ENCODE results near the gene MED25.
A peak's percentile ranks its signal among the peaks of the same experiment; 100 is the strongest.

MED25 gene

DNA sequence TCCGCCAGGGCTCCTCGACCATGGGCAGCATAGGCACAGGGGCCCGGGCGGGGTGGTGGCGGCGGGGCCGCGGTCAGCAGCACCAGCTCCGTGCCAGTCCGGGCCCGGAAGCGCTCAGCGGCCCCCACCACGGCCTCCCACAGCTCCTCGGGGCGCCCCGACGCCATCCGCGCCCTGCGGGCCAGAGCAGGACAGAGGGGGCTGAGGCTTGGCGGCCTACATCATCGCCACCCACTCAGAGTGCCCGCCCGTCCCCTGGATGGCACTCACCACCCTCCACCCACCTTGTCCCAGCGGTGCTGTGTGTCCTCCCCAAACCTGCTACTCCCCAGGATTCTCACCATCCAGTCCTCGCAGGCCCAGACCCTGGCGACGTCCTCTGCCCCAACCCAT, 55.0 kb downstream of the MED25 start:
- DNase-seq (ENCODE audit: insufficient read length, low spot score) (no peak), FAIRE-seq (no peak)
- no peak for TF ChIP-seq POU2F2 (IDR thresholded peaks at IDR 0.05; ENCODE audit: low read depth, low read length)
- no peak for TF ChIP-seq SPI1 (IDR thresholded peaks at IDR 0.05; ENCODE audit: low read depth, low read length)
- no peak for TF ChIP-seq TAF1 (IDR thresholded peaks at IDR 0.05; ENCODE audit: low read depth, low read length)
- TF ChIP-seq POLR2AphosphoS5 (IDR thresholded peaks at IDR 0.05; ENCODE audit: low read depth, low read length), result no peak
- no peak for TF ChIP-seq PAX5 (IDR thresholded peaks at IDR 0.05; ENCODE audit: insufficient read depth, low read length, severe bottlenecking)
- TF ChIP-seq POLR2A (IDR thresholded peaks at IDR 0.05; ENCODE audit: low read depth, low read length), result no peak

DNA sequence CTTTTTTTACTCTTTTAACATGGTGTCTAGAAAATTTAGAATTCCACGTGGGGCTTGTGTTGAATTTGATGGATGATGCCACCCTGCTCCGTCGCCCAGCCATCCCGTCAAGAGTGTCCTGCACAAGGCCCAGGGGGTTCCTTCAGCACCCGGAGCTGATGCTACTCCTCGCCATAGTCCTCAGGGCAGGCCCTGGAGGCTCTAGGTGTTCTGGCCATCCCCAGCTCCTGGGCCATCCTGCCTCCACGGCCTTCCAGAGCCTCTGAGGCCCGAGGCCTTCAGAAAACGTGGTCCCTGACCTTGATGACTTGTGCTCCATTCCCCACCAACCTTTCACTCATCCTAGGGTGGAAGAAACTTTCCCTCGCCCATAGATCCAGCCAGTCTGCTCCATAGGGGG, 55.7 kb downstream of the MED25 start:
- FAIRE-seq, result no peak
- no peak for DNase-seq (ENCODE audit: insufficient read length, low spot score)
- no peak for TF ChIP-seq POLR2A (IDR thresholded peaks at IDR 0.05; ENCODE audit: low read depth, low read length)
- TF ChIP-seq POU2F2 (IDR thresholded peaks at IDR 0.05; ENCODE audit: low read depth, low read length), result no peak
- TF ChIP-seq TAF1 (IDR thresholded peaks at IDR 0.05; ENCODE audit: low read depth, low read length), result no peak
- TF ChIP-seq PAX5 (IDR thresholded peaks at IDR 0.05; ENCODE audit: insufficient read depth, low read length, severe bottlenecking), result no peak

DNA sequence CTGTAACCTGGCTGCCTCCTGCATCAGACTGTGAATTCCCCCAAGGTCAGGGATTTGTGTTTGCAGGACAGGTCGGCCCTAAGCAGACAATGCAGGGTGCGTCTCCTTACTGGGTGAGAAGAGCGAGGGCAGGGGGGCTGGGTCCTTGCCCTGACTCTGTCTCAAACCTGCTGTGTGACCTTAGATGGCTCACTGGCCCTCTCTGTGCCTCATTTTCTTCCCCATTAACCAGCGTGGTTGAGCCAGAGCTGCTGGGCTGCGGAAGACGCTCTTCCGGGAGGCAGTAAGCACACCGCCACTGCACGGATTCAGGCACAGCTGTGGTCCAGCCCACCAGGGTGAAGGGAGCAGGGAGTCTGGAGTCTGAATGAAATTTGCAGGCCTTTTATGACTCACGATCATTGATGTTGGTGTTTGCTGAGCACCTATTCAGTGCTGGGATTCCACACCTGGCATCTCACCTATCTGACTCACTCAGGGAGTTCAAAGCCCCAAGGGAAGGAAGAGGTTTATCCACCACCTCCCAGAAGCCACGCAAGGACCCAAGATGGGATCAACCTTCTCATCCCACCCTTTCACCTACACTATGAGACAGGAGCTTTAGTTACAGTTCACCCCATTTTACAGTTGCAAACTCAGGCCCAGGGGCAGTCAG, 56.5 kb downstream of the MED25 start:
- DNase-seq (ENCODE audit: insufficient read length, low spot score), result no peak

DNA sequence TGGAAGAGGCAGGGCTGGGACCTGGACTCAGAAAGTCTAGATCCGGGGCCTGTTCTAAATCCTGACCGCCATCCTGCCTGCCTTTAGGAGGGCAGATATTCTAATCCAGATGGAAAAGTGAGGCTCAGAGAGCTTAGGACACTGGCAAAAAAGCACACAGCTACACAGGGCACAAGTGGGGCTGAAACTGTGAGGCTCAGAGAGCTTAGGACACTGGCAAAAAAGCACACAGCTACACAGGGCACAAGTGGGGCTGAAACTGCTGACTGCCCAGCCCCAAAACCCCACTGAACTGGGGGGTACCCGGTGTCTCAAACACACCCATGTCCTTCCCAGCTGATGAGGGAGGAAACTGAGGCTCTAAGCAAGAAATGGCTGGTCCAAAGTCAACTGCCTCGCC, 57.1 kb downstream of the MED25 start:
- FAIRE-seq, result peak; percentile 5
- DNase-seq (ENCODE audit: insufficient read length, low spot score), result no peak
- TF ChIP-seq SPI1 (IDR thresholded peaks at IDR 0.05; ENCODE audit: low read depth, low read length) (no peak), POU2F2 (IDR thresholded peaks at IDR 0.05; ENCODE audit: low read depth, low read length) (no peak), TAF1 (IDR thresholded peaks at IDR 0.05; ENCODE audit: low read depth, low read length) (no peak), POLR2AphosphoS5 (IDR thresholded peaks at IDR 0.05; ENCODE audit: low read depth, low read length) (no peak), PAX5 (IDR thresholded peaks at IDR 0.05; ENCODE audit: insufficient read depth, low read length, severe bottlenecking) (no peak), POLR2A (IDR thresholded peaks at IDR 0.05; ENCODE audit: low read depth, low read length) (no peak)

More for the DNA sequence above, 56.5 kb downstream of the MED25 start:
- FAIRE-seq, result no peak
- no peak for TF ChIP-seq SPI1 (IDR thresholded peaks at IDR 0.05; ENCODE audit: low read depth, low read length)
- no peak for TF ChIP-seq POLR2A (IDR thresholded peaks at IDR 0.05; ENCODE audit: low read depth, low read length)
- no peak for TF ChIP-seq PAX5 (IDR thresholded peaks at IDR 0.05; ENCODE audit: insufficient read depth, low read length, severe bottlenecking)
- no peak for TF ChIP-seq TAF1 (IDR thresholded peaks at IDR 0.05; ENCODE audit: low read depth, low read length)
- no peak for TF ChIP-seq POU2F2 (IDR thresholded peaks at IDR 0.05; ENCODE audit: low read depth, low read length)
- no peak for TF ChIP-seq POLR2AphosphoS5 (IDR thresholded peaks at IDR 0.05; ENCODE audit: low read depth, low read length)

DNA sequence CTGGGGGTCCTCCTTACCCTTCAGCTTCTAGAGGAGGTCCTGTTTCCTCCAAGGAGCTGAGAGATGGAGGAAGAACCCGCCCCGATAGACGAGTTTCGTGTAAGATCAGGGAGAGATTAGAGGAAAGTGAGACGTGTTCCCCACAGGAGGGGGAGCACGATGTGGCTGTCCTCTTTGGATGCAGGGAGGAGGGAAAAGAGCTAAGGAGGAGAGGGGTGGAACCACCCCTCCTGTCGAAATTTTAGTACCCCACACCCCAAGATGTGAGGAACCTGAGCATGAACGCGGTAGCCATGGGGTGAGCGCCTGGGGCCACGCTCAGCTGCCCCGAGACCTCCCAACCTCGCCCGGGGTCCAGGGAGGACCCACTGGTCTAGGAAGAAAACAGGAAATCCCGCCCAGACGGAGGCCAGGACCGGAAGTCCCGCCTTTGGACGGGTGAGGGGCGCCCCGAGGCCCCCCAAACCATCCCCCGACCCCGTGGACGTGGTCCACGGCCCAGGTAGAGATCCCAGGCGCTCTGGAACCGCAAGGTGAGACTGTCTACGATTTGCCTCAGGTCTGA, 57.9 kb downstream of the MED25 start:
- no peak for FAIRE-seq
- TF ChIP-seq POLR2AphosphoS5 (IDR thresholded peaks at IDR 0.05; ENCODE audit: low read depth, low read length), result no peak; the same call in 1 of the 2 replicates
- TF ChIP-seq SPI1 (IDR thresholded peaks at IDR 0.05; ENCODE audit: low read depth, low read length), result peak; percentile 55
- no peak for TF ChIP-seq POU2F2 (IDR thresholded peaks at IDR 0.05; ENCODE audit: low read depth, low read length)
- TF ChIP-seq TAF1 (IDR thresholded peaks at IDR 0.05; ENCODE audit: low read depth, low read length), result no peak
- peak; percentile 2; the same call in 1 of the 2 replicates for TF ChIP-seq POLR2A (IDR thresholded peaks at IDR 0.05; ENCODE audit: low read depth, low read length)
- TF ChIP-seq PAX5 (IDR thresholded peaks at IDR 0.05; ENCODE audit: insufficient read depth, low read length, severe bottlenecking), result no peak
- DNase-seq (ENCODE audit: insufficient read length, low spot score), result no peak

DNA sequence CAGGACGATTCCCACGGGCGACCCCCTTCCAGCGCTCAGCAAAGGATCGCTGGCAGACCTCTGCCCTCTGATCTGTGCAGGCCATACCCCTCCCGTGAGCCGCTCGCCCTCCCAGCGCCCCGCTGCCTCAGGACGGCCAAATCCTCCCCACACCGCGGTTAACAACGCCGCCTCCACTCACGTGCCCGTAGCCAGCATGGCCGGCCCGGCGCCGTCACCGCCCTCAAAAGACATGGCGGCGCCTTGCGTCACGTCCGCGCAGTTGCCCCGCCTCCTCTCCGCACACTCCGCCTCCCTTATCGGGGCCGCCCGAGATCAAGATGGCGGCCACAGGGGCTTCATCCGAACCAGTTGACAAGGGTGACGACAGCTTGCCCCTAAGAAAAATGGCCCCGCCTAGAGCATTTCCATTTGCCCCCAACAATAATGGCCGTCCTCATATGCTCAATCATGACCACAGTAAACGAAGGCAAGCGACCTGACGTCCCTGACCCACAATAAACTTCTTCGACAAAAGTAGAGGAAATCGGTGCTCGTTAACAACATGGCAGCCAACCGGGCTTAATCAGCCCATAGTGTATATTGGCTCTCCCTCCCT, 58.4 kb downstream of the MED25 start:
- peak; percentile 66 for DNase-seq (ENCODE audit: insufficient read length, low spot score)

DNA sequence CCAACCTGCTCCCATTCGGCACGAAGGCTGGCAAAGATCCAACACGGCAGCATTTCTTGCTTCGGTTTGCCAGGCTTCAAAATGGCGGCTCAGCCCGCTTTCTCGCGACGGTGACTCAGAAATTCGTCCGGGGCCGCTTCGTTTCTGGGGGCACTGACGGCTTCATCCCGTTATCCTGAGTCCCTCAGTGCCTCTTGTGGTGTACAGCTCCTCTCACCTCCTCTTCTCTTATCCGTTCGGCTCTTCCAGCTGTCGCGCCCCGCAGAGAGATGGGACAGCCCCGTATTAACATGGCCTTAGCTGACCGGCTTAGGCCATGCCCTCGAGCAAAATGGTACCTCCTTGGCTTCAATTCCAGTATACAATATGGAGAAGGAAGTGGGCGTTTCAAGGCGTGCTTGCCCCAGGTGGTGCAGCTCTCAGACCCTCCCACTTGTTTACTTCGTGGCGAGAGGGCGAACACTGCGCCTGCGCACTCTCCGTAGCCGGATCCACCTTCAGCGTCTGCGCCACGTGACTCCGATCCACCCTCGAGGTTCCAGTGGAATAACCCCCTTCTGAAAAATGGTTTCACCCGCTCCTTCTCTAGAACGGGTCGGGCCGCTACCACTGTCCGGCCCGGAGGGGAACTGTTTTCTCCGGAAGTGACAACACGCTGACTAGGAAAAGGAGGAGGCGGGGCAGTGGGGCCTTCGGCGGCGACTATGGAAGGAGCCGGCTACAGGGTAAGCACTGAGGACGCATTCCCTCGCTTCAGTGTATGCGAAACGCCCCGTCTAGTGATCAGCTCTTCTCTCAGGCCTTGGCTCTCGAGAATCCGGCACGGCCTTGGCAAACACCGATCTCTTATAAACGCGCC, 59.2 kb downstream of the MED25 start, which contains the start of the genes AKT1S1 and TBC1D17:
TSS of gene AKT1S1 (minus strand) at position 336 of the 859 bp plus-strand sequence. CDS start 4,060 bp downstream, outside the sequence.
TSS of gene TBC1D17 (plus strand) at position 683 of the 859 bp plus-strand sequence. CDS start at position 705, 22 bp downstream.
- FAIRE-seq, result no peak
- TF ChIP-seq SPI1 (IDR thresholded peaks at IDR 0.05; ENCODE audit: low read depth, low read length) (peak; percentile 55), TAF1 (IDR thresholded peaks at IDR 0.05; ENCODE audit: low read depth, low read length) (peak; percentile 23; the same call in 1 of the 2 replicates), POU2F2 (IDR thresholded peaks at IDR 0.05; ENCODE audit: low read depth, low read length) (peak; percentile 23; the same call in 1 of the 2 replicates), POLR2A (IDR thresholded peaks at IDR 0.05; ENCODE audit: low read depth, low read length) (peak; percentile 54), PAX5 (IDR thresholded peaks at IDR 0.05; ENCODE audit: insufficient read depth, low read length, severe bottlenecking) (no peak), POLR2AphosphoS5 (IDR thresholded peaks at IDR 0.05; ENCODE audit: low read depth, low read length) (peak; percentile 62; the same call in 1 of the 2 replicates)
- DNase-seq (ENCODE audit: insufficient read length, low spot score), result peak; percentile 94

More for the DNA sequence above, 58.4 kb downstream of the MED25 start:
- peak; percentile 50 for TF ChIP-seq POLR2AphosphoS5 (IDR thresholded peaks at IDR 0.05; ENCODE audit: low read depth, low read length)
- peak; percentile 70 for TF ChIP-seq POLR2A (IDR thresholded peaks at IDR 0.05; ENCODE audit: low read depth, low read length)
- TF ChIP-seq PAX5 (IDR thresholded peaks at IDR 0.05; ENCODE audit: insufficient read depth, low read length, severe bottlenecking), result no peak
- peak; percentile 100 for FAIRE-seq

DNA sequence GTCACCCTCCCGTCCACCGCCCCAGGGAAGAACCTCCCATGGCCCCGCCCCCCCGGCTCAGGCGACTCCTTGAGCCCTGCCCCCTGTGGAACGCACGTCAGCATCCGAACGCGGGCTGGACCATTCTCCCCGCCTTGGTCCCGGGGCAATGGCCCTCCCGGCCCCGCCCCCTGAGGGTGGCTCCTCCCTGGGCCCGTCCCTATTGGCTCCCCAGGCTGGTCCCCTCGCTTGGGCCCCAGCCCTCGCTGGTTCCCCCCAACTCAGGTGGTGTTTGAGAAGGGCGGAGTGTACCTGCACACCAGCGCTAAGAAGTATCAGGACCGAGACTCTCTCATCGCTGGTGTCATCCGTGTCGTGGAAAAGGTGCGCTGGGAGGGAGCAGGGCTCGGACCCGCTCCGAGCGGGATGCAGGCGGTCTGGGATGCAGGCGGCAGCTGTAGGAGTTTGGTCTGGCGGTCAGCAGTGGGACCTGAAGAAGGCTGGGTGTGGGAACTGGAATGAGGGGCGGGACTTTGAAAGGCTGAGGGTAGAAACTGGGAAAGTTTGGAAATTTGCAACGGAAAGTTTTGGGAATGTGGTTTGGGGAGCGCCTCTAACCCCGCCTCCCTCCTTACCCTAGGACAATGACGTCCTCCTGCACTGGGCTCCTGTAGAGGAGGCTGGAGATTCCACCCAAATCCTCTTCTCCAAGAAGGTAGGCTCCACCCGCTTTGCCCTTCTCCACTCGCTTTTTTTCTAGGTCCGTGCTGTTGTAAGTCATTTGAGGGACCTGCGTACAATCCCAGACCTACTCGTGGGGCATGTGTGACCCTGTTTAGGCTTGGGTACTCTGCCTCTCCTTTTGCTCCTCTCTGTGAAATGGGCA, 60.0 kb downstream of the MED25 start:
- TF ChIP-seq POLR2A (IDR thresholded peaks at IDR 0.05; ENCODE audit: low read depth, low read length), result peak; percentile 6
- no peak for TF ChIP-seq TAF1 (IDR thresholded peaks at IDR 0.05; ENCODE audit: low read depth, low read length)
- FAIRE-seq, result no peak

More for the DNA sequence above, 60.0 kb downstream of the MED25 start:
- DNase-seq (ENCODE audit: insufficient read length, low spot score), result peak; percentile 99
